K562 (cell line): ENCODE data around the gene SEPHS1. TPM values are rescaled to one million over a fixed set of nuclear protein-coding genes. Genes with fewer than 3 reads are reported as not detected.

Experiments used
- BCOR ChIP-seq: fragments of 450-650 bp; IDR thresholded peaks from 2 replicates; pipeline ENCODE4 v1.6.1; 2016
- ELK1 ChIP-seq: sonication (generic); formaldehyde crosslinking; IDR thresholded peaks from 2 replicates; pipeline ENCODE4 v1.8.1; 2022; ENCODE audit warnings: missing genetic modification reagents
- ETV5 ChIP-seq: sonication (generic); formaldehyde crosslinking; IDR thresholded peaks from 2 replicates; pipeline ENCODE4 v1.4.0; 2020; ENCODE audit warnings: low read depth, mild to moderate bottlenecking, missing genetic modification reagents
- HMG20A ChIP-seq: fragments of 450-650 bp; formaldehyde crosslinking; conservative IDR thresholded peaks from 2 replicates; pipeline ENCODE4 v1.4.0; 2020; ENCODE audit warnings: mild to moderate bottlenecking, mixed read lengths
- HNRNPLL ChIP-seq: fragments of 200-400 bp; formaldehyde crosslinking; IDR thresholded peaks from 2 replicates; pipeline ENCODE4 v1.6.1; 2017; ENCODE audit warnings: low read length, low read depth, mild to moderate bottlenecking; ENCODE audit not compliant: poor library complexity, severe bottlenecking
- KLF6 ChIP-seq: fragments of 250-450 bp; sonication (Bioruptor Pico); IDR thresholded peaks from 2 replicates; pipeline ENCODE4 v1.4.0; 2020; ENCODE audit warnings: mild to moderate bottlenecking, moderate library complexity, borderline replicate concordance
- L3MBTL2 ChIP-seq: fragments of 450-650 bp; IDR thresholded peaks from 2 replicates; pipeline ENCODE4 v1.6.1; 2016; ENCODE audit warnings: mild to moderate bottlenecking, moderate library complexity
- SNAPC5 ChIP-seq: fragments of 250-450 bp; sonication (Bioruptor Pico); IDR thresholded peaks from 2 replicates; pipeline ENCODE4 v1.8.0; 2021; ENCODE audit warnings: moderate library complexity, mild to moderate bottlenecking, inconsistent platforms
- SREBF1 ChIP-seq: fragments of 150-350 bp; IDR thresholded peaks from 2 replicates; pipeline ENCODE4 v1.6.1; 2014; ENCODE audit warnings: antibody characterized with exemption, low read depth, low read length, borderline replicate concordance
- TBP ChIP-seq: optimal IDR thresholded peaks from 2 replicates; pipeline ENCODE3; 2011; ENCODE audit warnings: low read depth, low read length, improper control_type of control experiment
- ZNF133 ChIP-seq: fragments of 250-450 bp; sonication (Bioruptor Pico); IDR thresholded peaks from 2 replicates; pipeline ENCODE4 v1.4.0; 2020; ENCODE audit warnings: mild to moderate bottlenecking
- ZNF583 ChIP-seq: fragments of 250-450 bp; sonication (Bioruptor Pico); IDR thresholded peaks from 2 replicates; pipeline ENCODE4 v1.4.0; 2020
- ZNF778 ChIP-seq: fragments of 450-650 bp; formaldehyde crosslinking; IDR thresholded peaks from 2 replicates; pipeline ENCODE4 v1.4.0; 2020; ENCODE audit warnings: mild to moderate bottlenecking, moderate library complexity
- polyA plus RNA-seq, 8 experiments: library from polyadenylated mRNA; depleted of rRNA in 4 of 8; stranded (reverse) in 5 of 8; unstranded in 3 of 8; fragments of >200 nt; fragmentation: Nextera tagmentation in 2 of 8; fragmentation: Illumina TruSeq in 1 of 8; extraction: Ambion mirVana in 2 of 8; extraction: Trizol in 1 of 8; gene quantifications; 2 replicates each; pipeline versions ENCODE4 v1.2.1 to v1.2.3, GENCODE V29; 2011 to 2014; ENCODE audit warnings: inconsistent platforms in 1 of 8, missing spikeins in 1 of 8
- total RNA-seq, 7 experiments: library from RNA; depleted of rRNA in 6 of 7; stranded (reverse); fragments of >200 nt in 6 of 7; fragmentation: Illumina TruSeq in 2 of 7; extraction: Trizol in 2 of 7; gene quantifications; 2 replicates each; pipeline versions ENCODE4 v1.2.1 to v1.2.3, GENCODE V29; 2011 to 2021; ENCODE audit warnings: low replicate concordance in 1 of 7
- TF ChIP-seq, protein P1 (sequence below): fragments of 200-800 bp; sonication (Bioruptor generic); IDR thresholded peaks from 2 replicates; pipeline ENCODE4 v1.6.1; 2017; ENCODE audit warnings: missing genetic modification characterization, missing compliant biosample characterization
- TF ChIP-seq, protein P2 (sequence below), 2 experiments: fragments of 450-650 bp; formaldehyde crosslinking in 1 of 2; IDR thresholded peaks; 2 replicates each; pipeline versions ENCODE4 v1.4.0 to v1.6.1; 2014 to 2020; ENCODE audit warnings: mild to moderate bottlenecking in 2 of 2, borderline replicate concordance in 1 of 2, low read depth in 1 of 2

Gene SEPHS1
- total and polyA plus RNA-seq, 9 of the 15 experiments (the other 6 are each of a cell fraction or from before 2014, with no cell fraction given), result 14.7 to 82.8 (median 41.8) TPM

DNA sequence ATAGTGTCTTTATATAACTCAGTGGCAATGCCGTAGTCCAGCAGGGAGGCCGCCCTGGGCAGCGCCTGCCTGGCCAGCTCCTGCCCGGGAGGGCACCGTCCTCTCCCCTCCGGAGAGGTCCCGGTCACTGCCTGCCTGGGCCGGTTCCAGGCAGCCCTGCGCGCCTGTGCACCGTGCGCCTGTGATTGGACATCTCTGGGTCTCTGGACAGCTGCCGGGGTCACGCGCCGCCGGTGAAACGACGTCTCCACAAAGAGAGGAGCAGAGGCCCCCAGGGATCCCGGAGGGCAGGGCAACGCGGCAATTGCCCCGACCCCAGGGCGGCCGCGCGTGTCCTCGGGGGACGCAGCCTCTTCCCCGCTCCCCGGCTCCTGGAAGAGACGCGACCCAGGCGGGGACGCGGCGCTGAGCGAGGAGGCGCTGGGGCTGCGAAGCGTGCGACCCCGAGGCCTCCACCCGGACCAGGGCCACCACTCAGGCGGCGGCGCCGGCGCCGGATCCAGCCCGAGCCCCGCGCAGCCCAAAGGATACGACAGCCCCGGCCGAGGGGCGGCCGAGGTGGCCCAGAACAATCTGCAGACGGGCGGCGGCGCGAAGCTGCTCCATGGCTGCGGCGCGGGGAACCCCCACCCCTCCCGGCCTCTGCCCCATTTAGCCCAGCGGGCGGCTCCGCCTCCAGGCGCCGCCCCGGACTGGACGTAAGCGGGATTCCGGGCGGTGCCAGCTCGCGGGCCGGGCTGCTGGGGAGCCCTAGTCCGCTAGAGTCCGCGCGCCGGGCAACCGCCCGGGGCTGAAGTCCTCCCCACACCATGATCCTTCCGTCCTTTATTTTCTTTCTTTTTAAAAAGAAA, 48.4 kb downstream of the SEPHS1 start, which contains the start of gene PHYH (continued):
- no peak for TF ChIP-seq ELK1 (CRISPR knock-in tag)
- peak; percentile 99 for TF ChIP-seq L3MBTL2
- TF ChIP-seq, protein P1, sequence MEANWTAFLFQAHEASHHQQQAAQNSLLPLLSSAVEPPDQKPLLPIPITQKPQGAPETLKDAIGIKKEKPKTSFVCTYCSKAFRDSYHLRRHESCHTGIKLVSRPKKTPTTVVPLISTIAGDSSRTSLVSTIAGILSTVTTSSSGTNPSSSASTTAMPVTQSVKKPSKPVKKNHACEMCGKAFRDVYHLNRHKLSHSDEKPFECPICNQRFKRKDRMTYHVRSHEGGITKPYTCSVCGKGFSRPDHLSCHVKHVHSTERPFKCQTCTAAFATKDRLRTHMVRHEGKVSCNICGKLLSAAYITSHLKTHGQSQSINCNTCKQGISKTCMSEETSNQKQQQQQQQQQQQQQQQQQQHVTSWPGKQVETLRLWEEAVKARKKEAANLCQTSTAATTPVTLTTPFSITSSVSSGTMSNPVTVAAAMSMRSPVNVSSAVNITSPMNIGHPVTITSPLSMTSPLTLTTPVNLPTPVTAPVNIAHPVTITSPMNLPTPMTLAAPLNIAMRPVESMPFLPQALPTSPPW (CRISPR knock-in tag), result peak; percentile 90
- 0 out of 2 replicates have a peak, but pooled peaks have one; percentile 7 for TF ChIP-seq ZNF583
- TF ChIP-seq SREBF1, result no peak
- TF ChIP-seq ZNF133 (CRISPR knock-in tag), result no peak
- TF ChIP-seq HMG20A (CRISPR knock-in tag), result no peak
- TF ChIP-seq, protein P2, sequence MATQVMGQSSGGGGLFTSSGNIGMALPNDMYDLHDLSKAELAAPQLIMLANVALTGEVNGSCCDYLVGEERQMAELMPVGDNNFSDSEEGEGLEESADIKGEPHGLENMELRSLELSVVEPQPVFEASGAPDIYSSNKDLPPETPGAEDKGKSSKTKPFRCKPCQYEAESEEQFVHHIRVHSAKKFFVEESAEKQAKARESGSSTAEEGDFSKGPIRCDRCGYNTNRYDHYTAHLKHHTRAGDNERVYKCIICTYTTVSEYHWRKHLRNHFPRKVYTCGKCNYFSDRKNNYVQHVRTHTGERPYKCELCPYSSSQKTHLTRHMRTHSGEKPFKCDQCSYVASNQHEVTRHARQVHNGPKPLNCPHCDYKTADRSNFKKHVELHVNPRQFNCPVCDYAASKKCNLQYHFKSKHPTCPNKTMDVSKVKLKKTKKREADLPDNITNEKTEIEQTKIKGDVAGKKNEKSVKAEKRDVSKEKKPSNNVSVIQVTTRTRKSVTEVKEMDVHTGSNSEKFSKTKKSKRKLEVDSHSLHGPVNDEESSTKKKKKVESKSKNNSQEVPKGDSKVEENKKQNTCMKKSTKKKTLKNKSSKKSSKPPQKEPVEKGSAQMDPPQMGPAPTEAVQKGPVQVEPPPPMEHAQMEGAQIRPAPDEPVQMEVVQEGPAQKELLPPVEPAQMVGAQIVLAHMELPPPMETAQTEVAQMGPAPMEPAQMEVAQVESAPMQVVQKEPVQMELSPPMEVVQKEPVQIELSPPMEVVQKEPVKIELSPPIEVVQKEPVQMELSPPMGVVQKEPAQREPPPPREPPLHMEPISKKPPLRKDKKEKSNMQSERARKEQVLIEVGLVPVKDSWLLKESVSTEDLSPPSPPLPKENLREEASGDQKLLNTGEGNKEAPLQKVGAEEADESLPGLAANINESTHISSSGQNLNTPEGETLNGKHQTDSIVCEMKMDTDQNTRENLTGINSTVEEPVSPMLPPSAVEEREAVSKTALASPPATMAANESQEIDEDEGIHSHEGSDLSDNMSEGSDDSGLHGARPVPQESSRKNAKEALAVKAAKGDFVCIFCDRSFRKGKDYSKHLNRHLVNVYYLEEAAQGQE (IDR thresholded peaks at IDR 0.05; ENCODE audit: borderline replicate concordance), result peak; percentile 99
- TF ChIP-seq, protein P2 (CRISPR knock-in tag; IDR thresholded peaks at IDR 0.05; ENCODE audit: low read depth), result peak; percentile 63; the same call in 1 of the 2 replicates
- TF ChIP-seq BCOR, result peak; percentile 70; the same call in 1 of the 2 replicates
- peak; percentile 53 for TF ChIP-seq HNRNPLL
- TF ChIP-seq TBP, result peak; percentile 60
- no peak for TF ChIP-seq SNAPC5 (CRISPR knock-in tag)
- peak; percentile 12; the same call in 1 of the 2 replicates for TF ChIP-seq ETV5 (CRISPR knock-in tag)
- 0 out of 2 replicates have a peak, but pooled peaks have one; percentile 18 for TF ChIP-seq KLF6 (CRISPR knock-in tag)
- TF ChIP-seq ZNF778, result no peak
